D721Med (cell line): ENCODE data around the gene FOSL2.

Source experiments
- DNase-seq: peaks from one replicate; pipeline ENCODE4 v3.0.0; 2011; ENCODE audit warnings: low spot score; ENCODE audit not compliant: insufficient read length
- FAIRE-seq: peaks from 2 replicates; lab custom pipeline; 2011; peaks lifted over from hg19 to GRCh38; lab: Jason Lieb, UNC
- CTCF ChIP-seq: IDR thresholded peaks from 2 replicates; pipeline ENCODE4 v1.5.1; 2012; ENCODE audit warnings: mild to moderate bottlenecking, control low read depth; ENCODE audit not compliant: insufficient read depth; ENCODE audit errors: missing control alignments

FOSL2 gene

GRCh38 chr2:28361991-28362710 lies 30.5 kb upstream of the FOSL2 start:
- TF ChIP-seq CTCF: no peak
- no peak for DNase-seq
- FAIRE-seq: no peak

DNA sequence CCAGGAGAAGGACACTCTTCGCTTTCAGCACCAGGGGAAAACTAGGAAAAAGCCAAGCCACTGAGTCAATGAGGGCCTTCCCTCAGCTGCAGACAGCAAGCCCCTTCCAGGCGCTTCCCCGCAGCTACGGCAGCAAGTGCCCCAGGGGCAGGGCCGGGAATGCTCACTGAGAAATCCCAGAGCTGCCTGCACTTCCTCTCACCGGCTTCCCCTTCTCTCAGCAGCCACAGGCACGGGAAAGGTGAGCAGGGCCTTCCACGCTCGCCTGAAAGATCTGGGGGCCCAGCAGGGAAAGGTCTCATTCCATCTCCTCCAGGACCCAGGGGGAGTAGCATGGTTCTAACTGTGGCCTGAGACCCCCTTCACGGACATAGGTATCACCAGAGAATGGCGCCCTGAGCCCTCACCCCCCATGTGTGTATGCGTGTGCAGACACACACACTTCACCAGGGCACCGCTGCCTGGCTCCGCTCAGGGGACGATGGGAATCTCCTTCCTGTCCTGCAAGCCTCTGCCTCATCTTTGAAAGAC lies 29.6 kb upstream of the FOSL2 start:
- DNase-seq: no peak
- TF ChIP-seq CTCF: no peak
- no peak for FAIRE-seq

DNA sequence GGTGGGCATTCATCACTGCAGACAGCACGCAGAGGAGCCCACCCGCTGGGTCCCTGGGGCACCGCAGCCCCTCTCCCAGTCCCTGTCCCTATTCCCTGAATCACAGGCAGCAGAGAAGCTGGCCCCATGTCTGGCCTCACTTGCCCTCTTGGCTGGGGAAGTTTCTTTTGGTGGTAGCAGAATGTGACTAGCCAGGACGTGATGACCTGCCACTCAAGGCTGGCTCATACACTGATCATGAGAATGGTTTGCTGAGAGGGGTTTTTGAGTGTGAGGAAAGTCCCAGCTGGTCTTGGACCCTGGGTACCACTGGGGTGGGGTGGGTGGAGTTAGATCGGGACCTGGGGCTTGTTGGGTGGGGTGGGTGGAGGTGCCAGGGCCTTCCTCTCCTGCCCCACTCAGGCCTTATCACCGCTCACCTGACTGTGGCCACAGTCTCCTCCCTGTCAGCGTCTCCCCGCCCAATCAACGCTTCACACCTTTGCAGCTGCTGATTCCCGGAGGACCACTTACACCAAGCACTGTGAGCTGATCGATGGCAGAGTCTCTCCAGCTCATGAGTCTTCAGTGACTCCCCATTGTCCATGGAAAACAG lies 28.9 kb upstream of the FOSL2 start:
- FAIRE-seq (no peak), DNase-seq (no peak)
- no peak for TF ChIP-seq CTCF

DNA sequence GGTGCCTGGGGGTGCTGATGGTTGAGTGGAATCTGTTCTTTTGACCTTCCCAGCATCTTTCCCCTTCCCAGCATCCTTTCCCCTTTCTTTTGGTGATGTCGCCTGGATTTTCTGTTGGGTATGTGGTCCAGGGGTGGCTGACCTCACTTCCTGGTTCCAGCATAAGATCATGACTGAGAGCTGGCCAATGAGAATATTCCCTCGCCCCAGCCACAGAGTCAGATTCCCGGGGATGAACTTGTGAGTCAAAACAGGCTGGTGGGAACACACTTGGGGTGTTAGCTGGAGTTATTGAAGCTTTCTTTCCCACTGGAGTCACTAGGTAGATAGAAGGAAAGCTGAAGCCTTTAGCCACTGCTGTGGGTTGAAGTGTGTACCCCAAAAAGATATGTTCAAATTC lies 28.0 kb upstream of the FOSL2 start:
- no peak for DNase-seq
- FAIRE-seq: no peak
- TF ChIP-seq CTCF: no peak

DNA sequence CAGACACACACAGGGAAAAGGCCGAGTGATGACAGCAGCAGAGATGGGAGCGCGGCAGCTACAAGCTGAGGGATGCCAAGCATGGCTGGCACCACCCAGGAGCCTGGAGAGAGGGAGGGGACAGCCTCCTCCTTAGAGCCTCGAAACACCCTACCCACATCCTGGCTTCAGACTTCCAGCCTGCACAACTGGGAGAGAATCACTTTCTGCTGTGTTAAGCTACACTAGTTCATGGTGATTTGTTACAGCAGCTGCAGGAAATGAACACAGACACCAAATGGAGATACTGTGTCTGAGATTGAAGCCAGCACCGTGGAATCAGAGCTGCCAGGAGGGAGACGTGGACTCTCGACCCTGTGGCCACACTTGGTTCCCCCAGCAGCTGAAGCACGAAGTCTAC lies 27.5 kb upstream of the FOSL2 start:
- no peak for FAIRE-seq
- no peak for TF ChIP-seq CTCF
- no peak for DNase-seq

GRCh38 chr2:28366149-28366495 lies 26.5 kb upstream of the FOSL2 start:
- DNase-seq: no peak
- no peak for FAIRE-seq
- TF ChIP-seq CTCF: no peak

- TF ChIP-seq CTCF: no peak
- no peak for FAIRE-seq
- DNase-seq: no peak
Measured at GRCh38 chr2:28366496-28367282, 26.0 kb upstream of the FOSL2 start.
